Colonic mucosa (tissue), 4 donors: ENCODE results near the gene ARVCF. TPM values are rescaled to one million over a fixed set of nuclear protein-coding genes. Genes with fewer than 3 reads are reported as not detected.

Experiments used
- DNase-seq: peaks from one replicate; pipeline ENCODE4 v3.0.0-alpha.2; 2020
- H3K27ac ChIP-seq: fragments of 200-600 bp; one replicate; pipeline ENCODE4 v1.8.0; 2021
- H3K27me3 ChIP-seq: fragments of 200-600 bp; one replicate; pipeline ENCODE4 v1.8.0; 2021
- H3K36me3 ChIP-seq: fragments of 200-600 bp; one replicate; pipeline ENCODE4 v1.8.0; 2021
- H3K4me1 ChIP-seq: fragments of 200-600 bp; one replicate; pipeline ENCODE4 v1.8.0; 2021; ENCODE audit warnings: mild to moderate bottlenecking
- H3K4me3 ChIP-seq: fragments of 200-600 bp; one replicate; pipeline ENCODE4 v1.8.0; 2021
- H3K9ac ChIP-seq, 2 donors: one replicate each; pipeline ENCODE4 v1.7.0; 2013; ENCODE audit warnings: control low read depth in 2 of 2, low read depth in 2 of 2, low read length in 2 of 2
- H3K9me3 ChIP-seq: fragments of 200-600 bp; one replicate; pipeline ENCODE4 v1.8.0; 2021
- intact Hi-C: fragments of 100-400 bp; cut with DNase I; formaldehyde crosslinking; loops from one replicate; pipeline ENCODE4 v1.14.1; 2022
- total RNA-seq, 2 donors: library from RNA; stranded (reverse); fragmentation: NEBNext Ultra II Directional in 1 of 2; extraction: Animal tissue kit (Norgen Biotek cat#: 25700) in 1 of 2; gene quantifications; one replicate each; pipeline ENCODE4 v1.2.1, GENCODE V29; 2021
- TF ChIP-seq, protein P1 (sequence below): fragments of 200-600 bp; IDR thresholded peaks from one replicate; pipeline ENCODE4 v1.8.0; 2022; ENCODE audit warnings: antibody characterized with exemption, mild to moderate bottlenecking
- donor health status: healthy.
- donor health status: DM: no; HTN: no; CAD: no.
- donor health status: DM: no; HTN: no; CAD: no.

Gene ARVCF
- total RNA-seq, 2 donors from 2014 or later = 11.7 to 18.5 TPM

GRCh38 chr22:19964701-19965386 lies 51.8 kb downstream of the ARVCF start:
- TF ChIP-seq, protein P1, sequence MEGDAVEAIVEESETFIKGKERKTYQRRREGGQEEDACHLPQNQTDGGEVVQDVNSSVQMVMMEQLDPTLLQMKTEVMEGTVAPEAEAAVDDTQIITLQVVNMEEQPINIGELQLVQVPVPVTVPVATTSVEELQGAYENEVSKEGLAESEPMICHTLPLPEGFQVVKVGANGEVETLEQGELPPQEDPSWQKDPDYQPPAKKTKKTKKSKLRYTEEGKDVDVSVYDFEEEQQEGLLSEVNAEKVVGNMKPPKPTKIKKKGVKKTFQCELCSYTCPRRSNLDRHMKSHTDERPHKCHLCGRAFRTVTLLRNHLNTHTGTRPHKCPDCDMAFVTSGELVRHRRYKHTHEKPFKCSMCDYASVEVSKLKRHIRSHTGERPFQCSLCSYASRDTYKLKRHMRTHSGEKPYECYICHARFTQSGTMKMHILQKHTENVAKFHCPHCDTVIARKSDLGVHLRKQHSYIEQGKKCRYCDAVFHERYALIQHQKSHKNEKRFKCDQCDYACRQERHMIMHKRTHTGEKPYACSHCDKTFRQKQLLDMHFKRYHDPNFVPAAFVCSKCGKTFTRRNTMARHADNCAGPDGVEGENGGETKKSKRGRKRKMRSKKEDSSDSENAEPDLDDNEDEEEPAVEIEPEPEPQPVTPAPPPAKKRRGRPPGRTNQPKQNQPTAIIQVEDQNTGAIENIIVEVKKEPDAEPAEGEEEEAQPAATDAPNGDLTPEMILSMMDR = no peak
- H3K36me3 ChIP-seq = no peaks in the 10 kb centered on the region
- no peak for DNase-seq
- intact Hi-C loops = loop anchor here (10.0 kb wide), 1 partner anchor 150 kb away; the partner anchor contains the start of genes RANBP1 and TRMT2A
- H3K27ac ChIP-seq = no peak overlapping the region
- H3K4me3 ChIP-seq = no peak overlapping the region
- H3K9ac ChIP-seq = no peak overlapping the region
- H3K27me3 ChIP-seq = no peaks in the 10 kb centered on the region
- H3K4me1 ChIP-seq = peaks cover 13% of the 10 kb centered on the region
- H3K9me3 ChIP-seq = no peaks in the 10 kb centered on the region

DNA sequence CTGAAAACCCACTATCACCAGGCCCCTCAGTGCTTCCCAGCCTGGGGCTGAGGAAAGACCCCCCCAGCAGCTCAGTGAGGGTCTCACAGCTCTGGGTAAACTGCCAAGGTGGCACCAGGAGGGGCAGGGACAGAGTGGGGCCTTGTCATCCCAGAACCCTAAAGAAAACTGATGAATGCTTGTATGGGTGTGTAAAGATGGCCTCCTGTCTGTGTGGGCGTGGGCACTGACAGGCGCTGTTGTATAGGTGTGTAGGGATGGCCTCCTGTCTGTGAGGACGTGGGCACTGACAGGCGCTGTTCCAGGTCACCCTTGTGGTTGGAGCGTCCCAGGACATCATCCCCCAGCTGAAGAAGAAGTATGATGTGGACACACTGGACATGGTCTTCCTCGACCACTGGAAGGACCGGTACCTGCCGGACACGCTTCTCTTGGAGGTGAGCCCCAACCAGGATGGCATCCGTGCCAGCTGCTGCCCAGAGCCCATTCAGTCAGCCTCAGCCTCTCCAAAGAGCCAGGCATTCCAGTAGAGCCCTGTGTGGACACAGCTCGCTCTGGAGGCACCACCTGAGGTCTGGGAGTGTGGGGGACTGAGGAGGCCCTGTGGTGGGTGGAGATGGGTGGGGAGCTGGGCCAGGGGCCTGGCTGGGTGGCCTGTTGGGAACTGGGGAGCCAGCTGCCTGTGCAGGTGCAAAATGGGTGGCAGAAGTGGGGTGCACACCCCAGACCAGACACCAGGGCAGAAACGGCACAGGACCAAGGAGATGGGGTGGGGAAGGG lies 52.6 kb downstream of the ARVCF start:
- no peaks in the 10 kb centered on the region for H3K36me3 ChIP-seq
- peak overlapping the region; percentile 18 for H3K4me3 ChIP-seq
- H3K9ac ChIP-seq = peak overlapping the region in 1 of 2 donors; percentile 70
- intact Hi-C loops = loop anchor here (10.0 kb wide), 1 partner anchor 151 kb away; the partner anchor contains the start of genes RANBP1 and TRMT2A
- H3K4me1 ChIP-seq = peaks cover 16% of the 10 kb centered on the region
- H3K9me3 ChIP-seq = no peaks in the 10 kb centered on the region
- no peaks in the 10 kb centered on the region for H3K27me3 ChIP-seq
- TF ChIP-seq, protein P1 = no peak
- H3K27ac ChIP-seq = peak overlapping the region; percentile 83
- no peak for DNase-seq

- peak overlapping the region; percentile 51 to 70 for H3K9ac ChIP-seq
- no peaks in the 10 kb centered on the region for H3K27me3 ChIP-seq
- H3K27ac ChIP-seq = peak overlapping the region; percentile 83
- DNase-seq = peak; percentile 96
- peak overlapping the region; percentile 18 for H3K4me3 ChIP-seq
- intact Hi-C loops = loop anchor here (10.0 kb wide), 1 partner anchor 152 kb away; the partner anchor contains the start of genes RANBP1 and TRMT2A
- H3K9me3 ChIP-seq = no peaks in the 10 kb centered on the region
- peaks cover 16% of the 10 kb centered on the region for H3K4me1 ChIP-seq
- no peaks in the 10 kb centered on the region for H3K36me3 ChIP-seq
- TF ChIP-seq, protein P1 = no peak
Observed at GRCh38 chr22:19962909-19963806, 53.5 kb downstream of the ARVCF start.

DNA sequence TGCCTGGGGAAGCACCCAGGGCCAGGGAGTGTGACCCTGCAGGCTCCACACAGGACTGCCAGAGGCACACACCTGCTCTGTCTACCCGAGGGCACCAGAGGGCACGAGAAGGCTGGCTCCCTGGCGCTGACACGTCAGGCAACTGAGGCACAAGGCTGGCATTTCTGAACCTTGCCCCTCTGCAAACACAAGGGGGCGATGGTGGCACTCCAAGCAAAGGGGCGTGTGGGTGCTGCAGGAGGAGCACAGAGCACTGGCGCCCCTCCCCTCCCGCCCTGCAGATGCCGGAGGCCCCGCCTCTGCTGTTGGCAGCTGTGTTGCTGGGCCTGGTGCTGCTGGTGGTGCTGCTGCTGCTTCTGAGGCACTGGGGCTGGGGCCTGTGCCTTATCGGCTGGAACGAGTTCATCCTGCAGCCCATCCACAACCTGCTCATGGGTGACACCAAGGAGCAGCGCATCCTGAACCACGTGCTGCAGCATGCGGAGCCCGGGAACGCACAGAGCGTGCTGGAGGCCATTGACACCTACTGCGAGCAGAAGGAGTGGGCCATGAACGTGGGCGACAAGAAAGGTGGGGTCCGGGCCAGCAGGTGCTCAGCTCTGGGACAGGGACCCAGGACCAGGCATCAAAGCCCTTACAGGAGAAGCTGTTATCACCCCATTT lies 54.2 kb downstream of the ARVCF start:
- intact Hi-C loops = loop anchor here (10.0 kb wide), 1 partner anchor 152 kb away; the partner anchor contains the start of genes RANBP1 and TRMT2A
- peak overlapping the region; percentile 18 for H3K4me3 ChIP-seq
- no peaks in the 10 kb centered on the region for H3K27me3 ChIP-seq
- no peaks in the 10 kb centered on the region for H3K36me3 ChIP-seq
- TF ChIP-seq, protein P1 = peak; percentile 58
- peak overlapping the region; percentile 83 for H3K27ac ChIP-seq
- no peaks in the 10 kb centered on the region for H3K9me3 ChIP-seq
- peaks cover 16% of the 10 kb centered on the region for H3K4me1 ChIP-seq
- H3K9ac ChIP-seq = peak overlapping the region; percentile 51 to 70
- peak; percentile 91 for DNase-seq
